ENCODE data around the gene CAV1.

Gene CAV1

DNA sequence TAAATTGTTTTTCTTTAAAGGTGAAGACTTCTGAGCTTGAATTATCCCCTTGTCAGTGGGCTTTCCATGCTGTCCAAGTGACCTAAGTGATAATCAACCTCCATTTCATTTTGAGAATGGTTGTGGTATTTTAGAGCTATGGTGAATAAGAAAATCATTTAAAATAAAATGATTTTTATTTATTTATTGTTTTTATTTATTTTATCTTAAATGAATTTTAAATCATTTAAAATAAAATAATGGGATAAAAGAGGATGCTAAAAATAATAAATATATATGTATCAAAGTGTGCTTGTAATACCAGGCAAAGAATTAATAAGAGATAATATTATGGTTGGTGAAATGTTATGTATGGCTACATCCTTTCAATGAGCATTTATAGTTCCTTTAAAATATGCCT lies 24.5 kb downstream of the CAV1 start:
- Histone ChIP-seq H3K27ac (ENCODE audit: low read length) (no peak overlapping the region), H3K9me3 (ENCODE audit: control insufficient read depth in 1 of 2, low read length in 2 of 2) (no peaks in the 10 kb centered on the region), H3K4me3 (ENCODE audit: low read depth in 1 of 2, low read length in 2 of 2) (no peak overlapping the region), H3K4me1 (ENCODE audit: control insufficient read depth in 1 of 2, insufficient read depth in 2 of 2, low read length in 2 of 2) (peaks cover 3 to 13% of the 10 kb centered on the region in 2 donors), H3K27me3 (ENCODE audit: low read depth, low read length) (no peaks in the 10 kb centered on the region), H3K36me3 (ENCODE audit: control insufficient read depth in 1 of 2, insufficient read depth in 2 of 2, low read length in 2 of 2) (no peaks in the 10 kb centered on the region)

DNA sequence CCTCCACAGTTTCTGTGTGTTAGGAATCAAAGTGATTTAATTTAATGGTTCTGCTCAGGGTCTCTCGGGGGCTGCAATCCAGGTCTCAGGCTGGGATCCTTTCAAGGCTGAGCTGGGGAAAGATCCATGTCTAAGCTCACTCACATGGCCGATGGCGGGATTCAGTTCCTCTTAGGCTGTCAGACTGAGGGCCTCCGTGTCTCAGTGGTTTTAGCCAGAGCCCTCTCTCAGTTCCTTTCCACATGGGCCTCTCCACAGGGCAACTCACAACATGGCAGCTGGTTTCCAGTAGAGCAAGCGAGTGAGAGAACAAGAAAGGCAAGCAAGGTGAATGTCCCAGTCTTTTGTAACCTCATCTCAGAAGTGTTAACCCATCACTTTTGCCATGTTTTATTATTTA lies 26.9 kb downstream of the CAV1 start:
- Histone ChIP-seq H3K36me3 (ENCODE audit: control insufficient read depth in 1 of 2, insufficient read depth in 2 of 2, low read length in 2 of 2) (no peaks in the 10 kb centered on the region), H3K9me3 (ENCODE audit: control insufficient read depth in 1 of 2, low read length in 2 of 2) (no peaks in the 10 kb centered on the region), H3K27ac (ENCODE audit: low read length) (no peak overlapping the region), H3K4me3 (ENCODE audit: low read depth in 1 of 2, low read length in 2 of 2) (no peak overlapping the region), H3K4me1 (ENCODE audit: control insufficient read depth in 1 of 2, insufficient read depth in 2 of 2, low read length in 2 of 2) (peaks cover 3 to 4% of the 10 kb centered on the region in 2 donors), H3K27me3 (ENCODE audit: low read depth, low read length) (no peaks in the 10 kb centered on the region)

DNA sequence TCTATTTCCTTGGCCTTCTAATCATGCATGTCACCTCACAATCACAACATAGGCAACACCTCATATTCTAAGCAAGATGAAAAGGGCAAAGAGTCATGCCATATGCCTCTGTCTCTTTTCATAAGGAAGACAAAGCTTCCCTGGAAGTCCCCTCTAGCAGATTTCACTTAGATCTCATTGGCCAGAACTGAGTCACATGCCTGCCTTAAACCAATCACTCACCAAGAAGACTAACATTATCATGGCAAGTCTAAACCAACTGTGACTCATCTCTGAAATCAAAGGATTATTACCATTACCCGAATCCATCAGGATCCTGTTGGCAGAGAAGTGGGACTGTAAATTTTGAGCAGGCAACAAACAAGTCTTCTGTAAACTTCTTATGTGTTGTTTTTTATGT lies 27.8 kb downstream of the CAV1 start:
- peaks cover 0 to 3% of the 10 kb centered on the region in 2 donors for H3K4me1 ChIP-seq (ENCODE audit: control insufficient read depth in 1 of 2, insufficient read depth in 2 of 2, low read length in 2 of 2)
- no peaks in the 10 kb centered on the region for H3K27me3 ChIP-seq (ENCODE audit: low read depth, low read length)
- no peak overlapping the region for H3K27ac ChIP-seq (ENCODE audit: low read length)
- no peak overlapping the region for H3K4me3 ChIP-seq (ENCODE audit: low read depth in 1 of 2, low read length in 2 of 2)
- no peaks in the 10 kb centered on the region for H3K36me3 ChIP-seq (ENCODE audit: control insufficient read depth in 1 of 2, insufficient read depth in 2 of 2, low read length in 2 of 2)
- H3K9me3 ChIP-seq (ENCODE audit: control insufficient read depth in 1 of 2, low read length in 2 of 2): no peaks in the 10 kb centered on the region

DNA sequence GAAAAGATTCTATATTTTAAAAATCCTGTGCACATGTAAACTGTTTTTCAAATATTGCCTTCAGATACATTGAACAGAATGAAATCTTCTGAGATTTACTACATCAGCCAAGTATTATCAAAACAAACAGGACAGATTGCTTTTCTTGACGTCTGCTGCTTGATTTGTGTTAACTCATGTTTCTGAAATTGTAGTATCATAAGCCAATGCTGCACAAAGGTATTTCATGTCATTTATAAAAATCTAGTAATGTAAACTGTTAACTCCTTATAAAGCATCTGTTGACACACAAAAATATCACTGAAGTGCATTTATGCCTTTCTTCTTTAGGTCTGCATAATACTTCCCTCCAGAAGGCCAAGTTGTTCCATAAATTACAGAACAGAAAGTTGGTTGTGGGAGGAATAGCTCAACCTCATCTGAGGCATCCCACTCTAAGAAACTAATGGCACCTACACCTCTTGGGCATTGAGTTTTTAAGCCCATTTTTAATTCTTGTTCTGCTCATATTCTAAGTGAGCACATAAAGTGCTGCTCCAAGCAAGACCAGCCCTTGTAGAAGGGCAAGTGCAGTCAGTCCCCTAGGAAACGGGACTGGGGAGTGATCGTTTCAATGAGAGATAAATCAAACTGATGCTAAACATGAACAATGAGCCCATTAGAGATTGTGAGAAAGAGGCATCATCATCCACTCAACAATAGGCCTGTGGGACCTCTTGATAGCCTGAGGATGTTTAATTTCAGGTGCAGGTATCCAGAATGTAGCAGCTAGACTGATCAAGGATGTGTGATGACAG lies 28.5 kb downstream of the CAV1 start:
- Histone ChIP-seq H3K9me3 (ENCODE audit: control insufficient read depth in 1 of 2, low read length in 2 of 2) (no peaks in the 10 kb centered on the region), H3K27me3 (ENCODE audit: low read depth, low read length) (no peaks in the 10 kb centered on the region), H3K4me1 (ENCODE audit: control insufficient read depth in 1 of 2, insufficient read depth in 2 of 2, low read length in 2 of 2) (peaks cover 0 to 3% of the 10 kb centered on the region in 2 donors), H3K36me3 (ENCODE audit: control insufficient read depth in 1 of 2, insufficient read depth in 2 of 2, low read length in 2 of 2) (no peaks in the 10 kb centered on the region), H3K4me3 (ENCODE audit: low read depth in 1 of 2, low read length in 2 of 2) (no peak overlapping the region), H3K27ac (ENCODE audit: low read length) (peak overlapping the region; percentile 36)

DNA sequence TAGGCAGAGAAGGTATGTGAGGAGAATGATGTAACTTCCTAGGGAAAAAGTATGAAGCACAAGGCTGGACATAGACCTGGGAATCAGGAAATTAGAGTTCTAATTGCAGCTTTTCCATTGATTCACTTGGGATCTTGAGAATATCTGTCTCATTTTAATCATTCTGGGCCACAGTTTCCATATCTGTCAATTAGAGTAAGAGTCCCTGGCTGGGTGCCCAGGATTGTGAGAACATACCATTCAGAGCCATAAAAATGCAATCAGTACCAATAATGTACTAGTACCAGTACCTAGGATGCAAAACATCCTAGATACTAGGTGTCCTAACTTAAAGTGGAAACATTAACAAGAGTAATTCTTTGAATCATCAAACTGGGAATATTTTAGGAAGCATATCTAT lies 29.6 kb downstream of the CAV1 start:
- no peaks in the 10 kb centered on the region for H3K27me3 ChIP-seq (ENCODE audit: low read depth, low read length)
- H3K27ac ChIP-seq (ENCODE audit: low read length): peak overlapping the region; percentile 36
- H3K4me3 ChIP-seq (ENCODE audit: low read depth in 1 of 2, low read length in 2 of 2): no peak overlapping the region

DNA sequence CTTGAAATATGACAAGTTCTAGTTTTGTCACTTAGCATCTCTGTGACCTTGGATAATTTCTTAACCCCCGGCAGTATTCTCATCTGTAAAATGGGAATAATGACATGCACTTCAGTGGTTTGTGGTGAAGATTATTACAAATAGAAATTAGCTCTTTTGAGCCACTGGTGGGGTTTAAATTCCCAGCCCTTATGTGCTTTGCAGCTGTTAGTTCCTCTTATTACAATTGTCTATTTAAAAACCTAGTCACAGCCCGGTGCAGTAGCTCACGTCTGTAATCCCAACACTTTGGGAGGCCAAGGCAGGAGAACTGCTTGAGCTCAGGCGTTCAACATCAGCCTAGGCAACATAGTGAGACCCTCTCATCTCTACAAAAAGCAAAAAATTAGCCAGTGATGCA lies 30.1 kb downstream of the CAV1 start:
- Histone ChIP-seq H3K27me3 (ENCODE audit: low read depth, low read length) (no peaks in the 10 kb centered on the region), H3K27ac (ENCODE audit: low read length) (no peak overlapping the region), H3K36me3 (ENCODE audit: control insufficient read depth in 1 of 2, insufficient read depth in 2 of 2, low read length in 2 of 2) (peaks cover 0 to 7% of the 10 kb centered on the region in 2 donors), H3K4me1 (ENCODE audit: control insufficient read depth in 1 of 2, insufficient read depth in 2 of 2, low read length in 2 of 2) (peaks cover 0 to 3% of the 10 kb centered on the region in 2 donors), H3K9me3 (ENCODE audit: control insufficient read depth in 1 of 2, low read length in 2 of 2) (no peaks in the 10 kb centered on the region), H3K4me3 (ENCODE audit: low read depth in 1 of 2, low read length in 2 of 2) (no peak overlapping the region)

More for the DNA sequence above, 29.6 kb downstream of the CAV1 start:
- Histone ChIP-seq H3K4me1 (ENCODE audit: control insufficient read depth in 1 of 2, insufficient read depth in 2 of 2, low read length in 2 of 2) (peaks cover 0 to 3% of the 10 kb centered on the region in 2 donors), H3K36me3 (ENCODE audit: control insufficient read depth in 1 of 2, insufficient read depth in 2 of 2, low read length in 2 of 2) (peaks cover 0 to 7% of the 10 kb centered on the region in 2 donors), H3K9me3 (ENCODE audit: control insufficient read depth in 1 of 2, low read length in 2 of 2) (no peaks in the 10 kb centered on the region)

DNA sequence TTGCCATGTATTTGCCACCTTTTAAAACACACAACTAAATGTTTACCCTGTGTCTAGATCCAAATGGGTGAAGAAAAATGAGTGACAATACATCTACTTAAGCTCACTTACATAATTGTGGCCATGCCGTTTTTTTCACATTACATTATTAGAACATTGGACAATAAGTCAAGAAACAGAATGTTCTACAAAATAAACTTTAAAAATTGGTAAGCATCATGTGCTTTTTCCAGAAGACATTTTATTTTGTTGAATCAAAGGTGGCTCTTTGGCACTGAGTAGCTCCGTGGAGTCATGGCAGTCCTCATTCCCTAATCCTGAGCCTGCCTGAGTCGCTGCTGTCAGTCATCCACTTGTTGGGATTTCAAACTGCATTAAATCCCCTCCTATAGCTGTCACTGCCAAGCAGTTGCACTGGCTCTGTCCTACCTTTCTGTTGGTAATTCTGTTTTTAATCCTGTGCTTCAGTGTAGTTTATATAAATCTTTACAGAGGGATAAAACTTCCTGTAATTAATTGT lies 32.3 kb downstream of the CAV1 start:
- no peaks in the 10 kb centered on the region for H3K4me1 ChIP-seq (ENCODE audit: control insufficient read depth in 1 of 2, insufficient read depth in 2 of 2, low read length in 2 of 2)
- no peaks in the 10 kb centered on the region for H3K27me3 ChIP-seq (ENCODE audit: low read depth, low read length)
- no peak overlapping the region for H3K4me3 ChIP-seq (ENCODE audit: low read depth in 1 of 2, low read length in 2 of 2)
- peak overlapping the region; percentile 56 for H3K27ac ChIP-seq (ENCODE audit: low read length)
- no peaks in the 10 kb centered on the region for H3K9me3 ChIP-seq (ENCODE audit: control insufficient read depth in 1 of 2, low read length in 2 of 2)
- peaks cover 0 to 7% of the 10 kb centered on the region in 2 donors for H3K36me3 ChIP-seq (ENCODE audit: control insufficient read depth in 1 of 2, insufficient read depth in 2 of 2, low read length in 2 of 2)

DNA sequence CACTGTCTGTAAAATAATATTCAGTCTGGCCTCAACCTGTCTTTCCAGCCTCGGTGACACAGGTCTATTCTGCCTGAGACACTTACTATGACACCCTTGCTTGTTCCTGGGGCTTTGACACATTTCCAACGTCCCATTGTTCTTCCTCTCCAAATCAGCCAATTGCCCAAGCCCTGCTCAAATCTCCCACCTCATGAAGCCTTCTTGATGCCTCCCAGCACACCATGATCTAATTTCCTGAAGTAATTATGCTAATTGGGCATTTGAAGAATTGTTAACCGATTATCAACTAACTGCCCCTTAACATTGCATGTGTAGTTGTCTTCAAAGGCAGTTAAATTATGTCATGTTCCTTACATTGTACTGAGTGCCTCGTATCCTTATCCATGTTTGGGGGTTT lies 33.1 kb downstream of the CAV1 start:
- no peaks in the 10 kb centered on the region for H3K4me1 ChIP-seq (ENCODE audit: control insufficient read depth in 1 of 2, insufficient read depth in 2 of 2, low read length in 2 of 2)
- no peak overlapping the region for H3K4me3 ChIP-seq (ENCODE audit: low read depth in 1 of 2, low read length in 2 of 2)
- H3K27me3 ChIP-seq (ENCODE audit: low read depth, low read length): no peaks in the 10 kb centered on the region
- H3K27ac ChIP-seq (ENCODE audit: low read length): peak overlapping the region; percentile 56
- peaks cover 0 to 7% of the 10 kb centered on the region in 2 donors for H3K36me3 ChIP-seq (ENCODE audit: control insufficient read depth in 1 of 2, insufficient read depth in 2 of 2, low read length in 2 of 2)
- no peaks in the 10 kb centered on the region for H3K9me3 ChIP-seq (ENCODE audit: control insufficient read depth in 1 of 2, low read length in 2 of 2)

DNA sequence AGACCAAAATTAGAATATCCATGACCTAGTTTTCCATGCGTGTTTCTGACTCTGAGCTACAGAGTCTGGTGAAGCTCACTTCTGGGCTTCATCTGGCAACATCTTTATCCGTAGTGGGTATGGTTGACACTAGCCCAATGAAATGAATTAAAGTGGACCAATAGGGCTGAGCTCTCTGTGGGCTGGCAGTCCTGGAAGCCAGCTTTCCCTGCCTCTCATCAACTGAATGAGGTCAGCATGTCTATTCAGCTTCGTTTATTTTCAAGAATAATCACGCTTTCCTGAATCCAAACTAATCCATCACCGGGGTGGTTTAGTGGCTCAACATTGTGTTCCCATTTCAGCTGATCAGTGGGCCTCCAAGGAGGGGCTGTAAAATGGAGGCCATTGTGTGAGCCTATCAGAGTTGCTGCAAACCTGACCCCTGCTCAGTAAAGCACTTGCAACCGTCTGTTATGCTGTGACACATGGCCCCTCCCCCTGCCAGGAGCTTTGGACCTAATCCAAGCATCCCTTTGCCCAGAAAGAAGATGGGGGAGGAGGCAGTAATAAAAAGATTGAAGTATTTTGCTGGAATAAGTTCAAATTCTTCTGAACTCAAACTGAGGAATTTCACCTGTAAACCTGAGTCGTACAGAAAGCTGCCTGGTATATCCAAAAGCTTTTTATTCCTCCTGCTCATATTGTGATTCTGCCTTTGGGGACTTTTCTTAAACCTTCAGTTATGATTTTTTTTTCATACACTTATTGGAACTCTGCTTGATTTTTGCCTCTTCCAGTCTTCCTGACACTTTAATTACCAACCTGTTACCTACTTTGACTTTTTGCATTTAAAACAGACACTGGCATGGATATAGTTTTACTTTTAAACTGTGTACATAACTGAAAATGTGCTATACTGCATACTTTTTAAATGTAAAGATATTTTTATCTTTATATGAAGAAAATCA lies 35.5 kb downstream of the CAV1 start:
- H3K9me3 ChIP-seq (ENCODE audit: control insufficient read depth in 1 of 2, low read length in 2 of 2): no peaks in the 10 kb centered on the region
- H3K27me3 ChIP-seq (ENCODE audit: low read depth, low read length): no peaks in the 10 kb centered on the region
- H3K27ac ChIP-seq (ENCODE audit: low read length): peak overlapping the region; percentile 72
- H3K4me1 ChIP-seq (ENCODE audit: control insufficient read depth in 1 of 2, insufficient read depth in 2 of 2, low read length in 2 of 2): no peaks in the 10 kb centered on the region
- H3K4me3 ChIP-seq (ENCODE audit: low read depth in 1 of 2, low read length in 2 of 2): no peak overlapping the region
- H3K36me3 ChIP-seq (ENCODE audit: control insufficient read depth in 1 of 2, insufficient read depth in 2 of 2, low read length in 2 of 2): peaks cover 0 to 7% of the 10 kb centered on the region in 2 donors

DNA sequence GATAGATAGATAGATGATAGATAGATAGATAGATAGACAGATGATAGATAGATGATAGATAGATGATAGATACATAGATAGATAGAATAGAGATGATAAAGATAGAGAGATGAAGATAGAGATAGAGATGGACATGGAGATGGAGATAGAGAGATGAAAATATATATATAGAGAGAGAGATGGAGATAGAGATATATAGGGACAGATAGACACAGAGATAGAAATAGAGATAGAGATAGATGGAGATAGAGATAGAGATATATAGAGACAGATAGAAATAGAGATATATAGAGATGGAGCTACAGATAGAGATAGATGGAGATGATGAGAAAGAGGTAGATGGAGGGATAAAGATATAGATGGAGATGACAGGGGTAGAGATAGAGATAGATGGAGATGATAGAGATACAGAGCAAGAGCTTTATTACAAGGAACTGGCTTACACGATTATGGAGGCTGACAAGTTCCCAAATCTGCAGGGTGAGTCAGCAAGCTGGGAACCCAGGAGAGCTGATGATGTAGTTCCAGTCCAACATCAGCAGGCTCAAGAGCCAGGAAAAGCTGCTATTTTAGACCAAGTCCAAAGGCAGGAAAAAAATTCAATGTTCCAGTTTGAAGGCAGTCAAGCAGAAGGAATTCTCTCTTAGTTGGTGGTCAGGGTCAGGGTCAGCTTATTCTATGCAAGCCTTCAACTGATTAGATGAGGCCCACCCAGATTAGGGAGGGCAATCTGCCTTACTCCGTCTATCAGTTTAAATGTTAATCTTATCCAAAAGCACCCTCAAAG lies 37.1 kb downstream of the CAV1 start:
- Histone ChIP-seq H3K4me3 (ENCODE audit: low read depth in 1 of 2, low read length in 2 of 2) (no peak overlapping the region), H3K4me1 (ENCODE audit: control insufficient read depth in 1 of 2, insufficient read depth in 2 of 2, low read length in 2 of 2) (no peaks in the 10 kb centered on the region), H3K27me3 (ENCODE audit: low read depth, low read length) (no peaks in the 10 kb centered on the region), H3K9me3 (ENCODE audit: control insufficient read depth in 1 of 2, low read length in 2 of 2) (no peaks in the 10 kb centered on the region), H3K36me3 (ENCODE audit: control insufficient read depth in 1 of 2, insufficient read depth in 2 of 2, low read length in 2 of 2) (peaks cover 0 to 7% of the 10 kb centered on the region in 2 donors), H3K27ac (ENCODE audit: low read length) (no peak overlapping the region)

All from muscle layer of duodenum (tissue), 2 donors.